ENCODE data around the gene ANKH.

Gene ANKH

GRCh38 chr5:14730881-14731280, 140.7 kb downstream of the ANKH start:
- no peak for DNase-seq

- DNase-seq, result no peak
These were observed 141.1 kb downstream of the ANKH start for GRCh38 chr5:14730466-14730865.

- DNase-seq, result no peak
These were observed 141.9 kb downstream of the ANKH start for GRCh38 chr5:14729448-14730385.

- no peak for DNase-seq
These were observed 143.1 kb downstream of the ANKH start for GRCh38 chr5:14728459-14728938.

- no peak for DNase-seq
These were observed 143.6 kb downstream of the ANKH start for GRCh38 chr5:14727928-14728458.

- peak; percentile 74 for DNase-seq
These were observed 144.1 kb downstream of the ANKH start for GRCh38 chr5:14727428-14727865.

GRCh38 chr5:14726066-14726838, 145.3 kb downstream of the ANKH start:
- DNase-seq, result no peak

- no peak for DNase-seq
These were observed 146.9 kb downstream of the ANKH start for GRCh38 chr5:14724633-14725032.

GRCh38 chr5:14723701-14724132, 147.9 kb downstream of the ANKH start:
- no peak for DNase-seq

GRCh38 chr5:14722923-14723322, 148.7 kb downstream of the ANKH start:
- no peak for DNase-seq

GRCh38 chr5:14721990-14722656, 149.5 kb downstream of the ANKH start:
- no peak for DNase-seq

- DNase-seq, result no peak
These were observed 151.2 kb downstream of the ANKH start for GRCh38 chr5:14720236-14720923.

- DNase-seq, result no peak
These were observed 152.8 kb downstream of the ANKH start for GRCh38 chr5:14718778-14719177.

GRCh38 chr5:14716755-14717752, 154.5 kb downstream of the ANKH start:
- no peak for DNase-seq

- no peak for DNase-seq
These were observed 156.1 kb downstream of the ANKH start for GRCh38 chr5:14715481-14715880.

GRCh38 chr5:14714706-14715105, 156.9 kb downstream of the ANKH start:
- DNase-seq, result no peak

GRCh38 chr5:14713476-14714390, 157.8 kb downstream of the ANKH start:
- no peak for DNase-seq

GRCh38 chr5:14712666-14713065, 158.9 kb downstream of the ANKH start:
- no peak for DNase-seq

- no peak for DNase-seq
These were observed 159.4 kb downstream of the ANKH start for GRCh38 chr5:14712131-14712530.

Measured in activated naive CD4-positive, alpha-beta T cell treated with anti-CD3 and anti-CD28 coated beads, Interleukin-2, amount 50 U/mL, for 16 hours (primary cell).